IPS-20b (cell line): ENCODE data around the gene RIOX2.

Experiments
- H3K27ac ChIP-seq: one replicate; pipeline ENCODE4 v1.5.1; 2013; ENCODE audit warnings: low read length
- H3K27me3 ChIP-seq: 2 replicates; pipeline ENCODE4 v1.6.1; 2013; ENCODE audit warnings: mild to moderate bottlenecking, low read length, inconsistent platforms; ENCODE audit not compliant: insufficient read depth
- H3K36me3 ChIP-seq: 2 replicates; pipeline ENCODE4 v1.6.1; 2013; ENCODE audit warnings: low read depth, mild to moderate bottlenecking, inconsistent platforms, low read length, moderate library complexity; ENCODE audit not compliant: insufficient read depth
- H3K4me1 ChIP-seq: 2 replicates; pipeline ENCODE4 v1.6.1; 2013; ENCODE audit warnings: mild to moderate bottlenecking, control low read depth, inconsistent platforms, low read length, moderate library complexity; ENCODE audit not compliant: insufficient read depth
- H3K4me3 ChIP-seq: 2 replicates; pipeline ENCODE4 v1.5.1; 2013; ENCODE audit warnings: mild to moderate bottlenecking, low read length, inconsistent platforms
- H3K9ac ChIP-seq: 2 replicates; pipeline ENCODE4 v1.6.1; 2013; ENCODE audit warnings: low read depth, mild to moderate bottlenecking, inconsistent platforms, low read length, moderate library complexity
- H3K9me3 ChIP-seq: 2 replicates; pipeline ENCODE4 v1.6.1; 2013; ENCODE audit warnings: mild to moderate bottlenecking, low read depth, low read length, inconsistent platforms; ENCODE audit not compliant: insufficient read depth

Gene RIOX2

GRCh38 chr3:97960993-97961766 is 11.1 kb downstream of the RIOX2 start:
- Histone ChIP-seq H3K36me3 (peaks cover 10% of the 10 kb centered on the region; the same call in 1 of the 2 replicates), H3K27ac (no peak overlapping the region), H3K9me3 (no peaks in the 10 kb centered on the region), H3K27me3 (no peaks in the 10 kb centered on the region), H3K4me3 (no peak overlapping the region), H3K4me1 (no peaks in the 10 kb centered on the region), H3K9ac (no peak overlapping the region)

DNA sequence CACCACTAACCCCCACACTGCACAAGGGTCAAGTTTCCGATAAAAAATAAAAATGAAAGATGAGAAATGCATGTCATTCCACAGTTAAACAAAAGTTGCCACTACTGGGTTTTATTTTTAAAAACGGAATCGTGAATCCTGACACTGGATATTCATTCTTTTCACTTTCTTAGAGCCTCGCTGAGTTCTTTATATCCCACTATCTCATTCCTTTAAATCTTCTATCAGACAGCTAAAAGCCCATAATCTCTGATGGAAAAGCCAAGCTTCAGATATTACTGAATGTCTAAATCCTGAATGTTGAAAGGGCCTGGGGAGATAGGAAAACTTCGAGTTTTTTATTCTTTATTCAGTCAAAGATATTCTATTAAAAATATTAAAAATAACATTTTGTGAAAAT is 11.7 kb downstream of the RIOX2 start:
- Histone ChIP-seq H3K4me3 (no peak overlapping the region), H3K4me1 (no peaks in the 10 kb centered on the region), H3K27ac (no peak overlapping the region), H3K27me3 (no peaks in the 10 kb centered on the region), H3K36me3 (peaks cover 10% of the 10 kb centered on the region; the same call in 1 of the 2 replicates), H3K9ac (no peak overlapping the region), H3K9me3 (no peaks in the 10 kb centered on the region)

GRCh38 chr3:97959872-97960271 is 12.4 kb downstream of the RIOX2 start:
- H3K36me3 ChIP-seq = peaks cover 10% of the 10 kb centered on the region; the same call in 1 of the 2 replicates
- H3K27me3 ChIP-seq = no peaks in the 10 kb centered on the region
- no peak overlapping the region for H3K27ac ChIP-seq
- no peaks in the 10 kb centered on the region for H3K4me1 ChIP-seq
- no peak overlapping the region for H3K4me3 ChIP-seq
- H3K9me3 ChIP-seq = no peaks in the 10 kb centered on the region
- no peak overlapping the region for H3K9ac ChIP-seq

GRCh38 chr3:97958796-97959195 is 13.4 kb downstream of the RIOX2 start:
- H3K27ac ChIP-seq = no peak overlapping the region
- no peaks in the 10 kb centered on the region for H3K4me1 ChIP-seq
- no peak overlapping the region for H3K9ac ChIP-seq
- no peak overlapping the region for H3K4me3 ChIP-seq
- no peaks in the 10 kb centered on the region for H3K9me3 ChIP-seq
- peaks cover 17% of the 10 kb centered on the region; the same call in 1 of the 2 replicates for H3K36me3 ChIP-seq
- no peaks in the 10 kb centered on the region for H3K27me3 ChIP-seq

GRCh38 chr3:97958396-97958795 is 13.8 kb downstream of the RIOX2 start:
- Histone ChIP-seq H3K4me3 (no peak overlapping the region), H3K27me3 (no peaks in the 10 kb centered on the region), H3K9ac (no peak overlapping the region), H3K27ac (no peak overlapping the region), H3K4me1 (no peaks in the 10 kb centered on the region), H3K36me3 (peaks cover 20% of the 10 kb centered on the region; the same call in 1 of the 2 replicates), H3K9me3 (no peaks in the 10 kb centered on the region)

- H3K9me3 ChIP-seq = no peaks in the 10 kb centered on the region
- H3K27ac ChIP-seq = no peak overlapping the region
- no peak overlapping the region for H3K4me3 ChIP-seq
- no peaks in the 10 kb centered on the region for H3K4me1 ChIP-seq
- H3K9ac ChIP-seq = no peak overlapping the region
- peaks cover 20% of the 10 kb centered on the region; the same call in 1 of the 2 replicates for H3K36me3 ChIP-seq
- H3K27me3 ChIP-seq = no peaks in the 10 kb centered on the region
Observed at GRCh38 chr3:97957617-97958311, 14.5 kb downstream of the RIOX2 start.

- peaks cover 23% of the 10 kb centered on the region; the same call in 1 of the 2 replicates for H3K36me3 ChIP-seq
- no peaks in the 10 kb centered on the region for H3K9me3 ChIP-seq
- no peak overlapping the region for H3K27ac ChIP-seq
- H3K27me3 ChIP-seq = no peaks in the 10 kb centered on the region
- no peak overlapping the region for H3K4me3 ChIP-seq
- H3K4me1 ChIP-seq = no peaks in the 10 kb centered on the region
- no peak overlapping the region for H3K9ac ChIP-seq
Observed at GRCh38 chr3:97956051-97956450, 16.2 kb downstream of the RIOX2 start.

GRCh38 chr3:97954228-97954827 is 17.9 kb downstream of the RIOX2 start:
- no peak overlapping the region for H3K4me3 ChIP-seq
- H3K36me3 ChIP-seq = peaks cover 34% of the 10 kb centered on the region; the same call in 1 of the 2 replicates
- no peak overlapping the region for H3K9ac ChIP-seq
- H3K27me3 ChIP-seq = no peaks in the 10 kb centered on the region
- H3K4me1 ChIP-seq = no peaks in the 10 kb centered on the region
- H3K9me3 ChIP-seq = no peaks in the 10 kb centered on the region
- no peak overlapping the region for H3K27ac ChIP-seq

GRCh38 chr3:97952872-97953271 is 19.4 kb downstream of the RIOX2 start:
- Histone ChIP-seq H3K9ac (no peak overlapping the region), H3K27ac (no peak overlapping the region), H3K4me1 (no peaks in the 10 kb centered on the region), H3K4me3 (no peak overlapping the region), H3K9me3 (no peaks in the 10 kb centered on the region), H3K36me3 (peaks cover 38% of the 10 kb centered on the region; the same call in 1 of the 2 replicates), H3K27me3 (no peaks in the 10 kb centered on the region)

- Histone ChIP-seq H3K27ac (no peak overlapping the region), H3K4me1 (no peaks in the 10 kb centered on the region), H3K9me3 (no peaks in the 10 kb centered on the region), H3K36me3 (peaks cover 43% of the 10 kb centered on the region; the same call in 1 of the 2 replicates), H3K9ac (no peak overlapping the region), H3K27me3 (no peaks in the 10 kb centered on the region), H3K4me3 (no peak overlapping the region)
Observed at GRCh38 chr3:97952280-97952679, 20.0 kb downstream of the RIOX2 start.

- Histone ChIP-seq H3K4me1 (no peaks in the 10 kb centered on the region), H3K27ac (no peak overlapping the region), H3K36me3 (peaks cover 62% of the 10 kb centered on the region)
Observed at GRCh38 chr3:97950360-97950759, 21.9 kb downstream of the RIOX2 start.

More at GRCh38 chr3:97950360-97950759, 21.9 kb downstream of the RIOX2 start:
- no peaks in the 10 kb centered on the region for H3K27me3 ChIP-seq
- no peak overlapping the region for H3K9ac ChIP-seq
- H3K9me3 ChIP-seq = no peaks in the 10 kb centered on the region
- H3K4me3 ChIP-seq = no peak overlapping the region
